GM10248 (cell line): ENCODE results near the gene UBE2F.
"Not testable (repeated sequence)": the region's sequence is repeated elsewhere in the genome, so short reads cannot be mapped to it uniquely, and the experiment has no call there.

Experiments
- CTCF ChIA-PET: fragments of 300-600 bp; sonication (Branson Sonifier 250); formaldehyde crosslinking; extraction: SDS; loops from one replicate; lab custom pipeline; 2021; ENCODE audit warnings: antibody characterized with exemption; lab: Yijun Ruan, JAX
- POLR2A ChIA-PET: fragments of 350-650 bp; sonication (Branson Sonifier 250); formaldehyde crosslinking; extraction: SDS; loops from one replicate; lab custom pipeline; 2020; ENCODE audit warnings: antibody characterized with exemption; lab: Yijun Ruan, JAX
- DNase-seq: peaks from one replicate; pipeline ENCODE4 v3.0.0; 2012; ENCODE audit errors: extremely low spot score
- TF ChIP-seq, protein P1 (sequence below): IDR thresholded peaks from 2 replicates; pipeline ENCODE4 v1.5.1; 2012; ENCODE audit warnings: mild to moderate bottlenecking, low read depth; ENCODE audit errors: extremely low read depth, missing control alignments, control extremely low read depth

The UBE2F gene

DNA sequence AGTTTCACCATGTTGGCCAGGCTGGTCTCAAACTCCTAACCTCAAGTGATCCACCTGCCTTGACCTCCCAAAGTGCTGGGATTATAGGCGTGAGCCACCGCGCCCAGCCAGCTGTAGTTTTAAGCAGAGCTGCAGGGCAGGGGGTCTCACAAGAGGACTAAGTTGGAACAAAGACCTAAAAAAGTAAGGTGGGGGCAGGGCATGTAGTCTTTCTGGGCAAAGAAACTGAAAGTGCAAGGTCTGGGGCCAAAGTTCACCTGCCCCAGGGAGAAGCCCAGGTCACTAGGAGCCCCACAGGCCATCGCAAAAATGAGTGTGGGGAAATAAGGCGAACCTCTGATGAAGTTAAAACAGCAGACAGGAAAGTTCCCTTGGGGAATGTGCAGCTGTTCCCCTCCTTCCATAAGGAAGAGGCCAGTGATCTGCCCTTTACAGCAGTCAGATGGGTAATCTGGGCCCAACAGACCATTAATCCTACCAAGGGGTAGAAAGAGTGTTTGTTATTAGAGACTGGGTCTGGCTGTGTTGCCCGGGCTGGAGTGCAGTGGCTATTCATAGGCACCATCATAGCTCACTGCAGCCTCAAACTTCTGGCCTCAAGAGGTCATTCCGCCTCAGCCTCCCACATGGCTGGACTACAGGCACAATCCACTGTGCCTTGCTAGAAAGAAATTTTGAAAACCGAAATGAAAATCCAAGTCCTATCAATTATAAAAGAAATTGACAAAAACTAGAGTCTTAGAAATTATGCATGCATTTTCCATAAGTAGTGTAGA is 96.8 kb downstream of the UBE2F start:
- ChIA-PET POLR2A (no interaction called here), CTCF (interaction anchor here (0.6 kb wide), 1 partner anchor 321 kb away, joined by 3 read pairs; no protein-coding TSS in a partner anchor)
- no peak for DNase-seq
- TF ChIP-seq, protein P1, sequence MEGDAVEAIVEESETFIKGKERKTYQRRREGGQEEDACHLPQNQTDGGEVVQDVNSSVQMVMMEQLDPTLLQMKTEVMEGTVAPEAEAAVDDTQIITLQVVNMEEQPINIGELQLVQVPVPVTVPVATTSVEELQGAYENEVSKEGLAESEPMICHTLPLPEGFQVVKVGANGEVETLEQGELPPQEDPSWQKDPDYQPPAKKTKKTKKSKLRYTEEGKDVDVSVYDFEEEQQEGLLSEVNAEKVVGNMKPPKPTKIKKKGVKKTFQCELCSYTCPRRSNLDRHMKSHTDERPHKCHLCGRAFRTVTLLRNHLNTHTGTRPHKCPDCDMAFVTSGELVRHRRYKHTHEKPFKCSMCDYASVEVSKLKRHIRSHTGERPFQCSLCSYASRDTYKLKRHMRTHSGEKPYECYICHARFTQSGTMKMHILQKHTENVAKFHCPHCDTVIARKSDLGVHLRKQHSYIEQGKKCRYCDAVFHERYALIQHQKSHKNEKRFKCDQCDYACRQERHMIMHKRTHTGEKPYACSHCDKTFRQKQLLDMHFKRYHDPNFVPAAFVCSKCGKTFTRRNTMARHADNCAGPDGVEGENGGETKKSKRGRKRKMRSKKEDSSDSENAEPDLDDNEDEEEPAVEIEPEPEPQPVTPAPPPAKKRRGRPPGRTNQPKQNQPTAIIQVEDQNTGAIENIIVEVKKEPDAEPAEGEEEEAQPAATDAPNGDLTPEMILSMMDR = no peak

DNA sequence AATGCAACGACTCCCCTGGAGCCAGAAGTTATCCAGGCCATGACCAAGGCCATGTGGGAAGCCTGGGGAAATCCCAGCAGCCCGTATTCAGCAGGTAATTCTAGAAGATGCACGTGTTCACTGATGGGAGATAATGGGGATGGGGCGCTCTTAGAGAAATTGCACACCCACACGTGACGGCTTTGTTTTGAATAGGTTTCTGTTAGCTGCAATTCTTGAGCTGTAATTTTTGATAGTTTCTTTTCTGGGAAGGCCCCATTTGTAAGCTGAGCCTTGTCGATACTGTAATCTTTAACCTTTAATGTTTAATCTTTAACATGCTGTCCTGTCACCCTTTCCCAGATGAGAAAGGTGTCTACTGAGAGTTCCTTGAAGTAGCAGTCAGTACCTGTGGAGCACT is 97.6 kb downstream of the UBE2F start:
- ChIA-PET CTCF (interaction anchor here (0.6 to 1.1 kb wide), 2 partner anchors 66 to 322 kb away, joined by 3 read pairs; no protein-coding TSS in a partner anchor), POLR2A (no interaction called here)
- TF ChIP-seq, protein P1 = no peak
- no peak for DNase-seq

DNA sequence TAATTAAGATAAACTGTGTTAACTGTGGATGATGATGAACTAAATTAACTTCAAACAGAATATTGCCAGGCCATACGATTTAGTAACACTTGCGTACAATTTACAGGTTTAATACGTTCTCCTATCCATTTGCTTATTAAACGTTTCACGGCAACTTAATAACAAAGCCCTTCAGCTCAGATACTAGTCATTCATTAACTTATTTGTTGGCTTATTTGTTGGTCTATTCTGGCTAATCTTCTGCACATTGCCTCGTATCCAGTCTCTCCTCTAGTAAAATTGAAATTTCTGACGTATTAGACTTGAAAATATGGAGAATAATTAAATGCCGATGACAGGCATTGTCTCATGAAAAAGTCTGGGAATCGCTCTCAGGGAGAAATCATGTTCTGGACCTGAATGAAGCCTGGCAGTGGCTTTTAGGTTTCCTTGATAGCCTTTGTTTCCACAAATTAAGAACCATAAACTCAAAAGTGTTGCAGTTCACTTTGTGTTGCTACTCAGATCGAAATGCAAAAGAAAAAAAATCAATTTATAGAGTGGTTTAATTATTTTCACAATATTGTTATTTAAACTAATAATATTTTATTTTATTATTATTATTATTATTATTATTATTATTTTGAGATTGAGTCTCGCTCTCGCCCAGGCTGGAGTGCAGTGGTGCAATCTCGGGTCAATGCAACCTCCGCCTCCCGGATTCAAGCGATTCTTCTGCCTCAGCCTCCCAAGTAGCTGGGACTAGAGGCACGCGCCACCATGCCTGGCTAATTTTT is 98.4 kb downstream of the UBE2F start:
- TF ChIP-seq, protein P1 = no peak
- CTCF ChIA-PET = interaction anchor here (1.1 kb wide), 1 partner anchor 67 kb away, joined by 3 read pairs; no protein-coding TSS in a partner anchor
- DNase-seq = no peak
- POLR2A ChIA-PET = no interaction called here

DNA sequence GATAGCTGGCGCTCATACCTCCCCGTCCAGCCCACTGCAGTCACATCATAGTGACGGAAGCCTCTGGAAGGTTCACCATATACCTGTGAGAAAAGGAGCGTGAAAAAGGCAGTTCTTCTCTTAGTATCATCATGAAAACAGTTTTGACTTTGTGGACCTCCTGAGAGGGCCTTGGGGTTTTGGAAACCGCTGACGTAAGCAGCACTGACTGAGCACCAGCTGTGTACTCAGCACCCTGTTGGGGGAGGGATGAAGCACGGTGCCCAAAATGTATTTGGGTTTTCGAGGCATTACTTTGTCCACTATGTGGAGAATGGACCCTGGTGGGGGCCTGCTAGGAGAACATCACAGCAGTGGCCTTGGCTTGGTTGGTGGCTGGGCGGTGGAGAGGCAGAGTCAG is 99.4 kb downstream of the UBE2F start:
- TF ChIP-seq, protein P1 = no peak
- no peak for DNase-seq
- CTCF ChIA-PET = no interaction called here
- POLR2A ChIA-PET = no interaction called here

DNA sequence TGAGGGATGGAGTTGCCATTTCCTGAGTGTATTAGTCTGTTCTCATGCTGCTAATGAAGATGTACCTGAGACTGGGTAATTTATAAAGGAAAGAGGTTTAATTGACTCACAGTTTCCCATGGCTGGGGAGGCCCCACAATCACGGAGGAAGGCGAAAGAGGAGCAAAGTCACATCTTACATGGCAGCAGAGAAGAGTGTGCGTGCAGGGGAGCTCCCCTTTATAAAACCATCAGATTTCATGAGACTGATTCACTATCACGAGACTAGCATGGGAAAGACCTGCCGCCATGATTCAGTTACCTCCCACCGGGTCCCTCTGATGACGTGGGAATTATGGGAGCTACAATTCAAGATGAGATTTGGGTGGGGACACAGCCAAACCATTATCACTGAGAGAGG is 99.9 kb downstream of the UBE2F start:
- DNase-seq, CTCF ChIA-PET, POLR2A ChIA-PET: not testable (repeated sequence)

DNA sequence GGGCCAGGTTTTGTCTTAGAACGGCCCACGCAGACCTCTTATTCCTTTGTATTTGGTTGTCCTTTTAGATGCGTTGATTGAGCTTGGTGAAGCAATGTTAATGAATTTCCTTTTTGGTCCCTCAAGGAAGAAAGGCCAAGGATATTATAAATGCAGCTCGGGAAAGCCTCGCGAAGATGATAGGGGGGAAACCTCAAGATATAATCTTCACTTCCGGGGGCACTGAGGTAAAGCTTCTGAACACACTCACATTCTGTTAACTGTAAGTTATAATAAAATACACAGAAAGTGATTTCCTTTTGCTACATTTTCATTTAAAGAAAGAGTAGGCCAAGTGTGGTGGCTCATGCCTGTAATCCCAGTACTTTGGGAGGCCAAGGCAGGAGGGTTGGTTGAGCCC is 101.1 kb downstream of the UBE2F start:
- POLR2A ChIA-PET = no interaction called here
- CTCF ChIA-PET = no interaction called here

More for the DNA sequence above, 101.1 kb downstream of the UBE2F start:
- TF ChIP-seq, protein P1 = no peak
- DNase-seq = no peak
